HEK293 (cell line): ENCODE measurements around the gene RGS14.

Experiments
- CTCF ChIA-PET: fragments of 350-600 bp; formaldehyde crosslinking; extraction: SDS; loops from one replicate; lab custom pipeline; 2021; ENCODE audit warnings: antibody characterized with exemption; lab: Yijun Ruan, JAX
- POLR2A ChIA-PET: fragments of 300-600 bp; formaldehyde crosslinking; extraction: SDS; loops from one replicate; lab custom pipeline; 2020; ENCODE audit warnings: antibody characterized with exemption, inconsistent platforms; lab: Yijun Ruan, JAX
- H3K27ac ChIP-seq: fragments of 200-500 bp; sonication (Bioruptor generic); 2 replicates; pipeline ENCODE4 v1.5.1; 2014; ENCODE audit warnings: low read depth, low read length, control low read depth, inconsistent platforms; ENCODE audit errors: extremely low read depth
- H3K36me3 ChIP-seq, 2 experiments: fragments of 200-500 bp in 1 of 2; sonication (Bioruptor generic) in 1 of 2; 1 replicate in 1 of 2; 2 replicates in 1 of 2; pipeline ENCODE4 v1.5.1; 2014 to 2017; ENCODE audit warnings: inconsistent platforms in 2 of 2, low read length in 2 of 2; ENCODE audit not compliant: control insufficient read depth in 2 of 2, insufficient read depth in 1 of 2
- H3K4me1 ChIP-seq: fragments of 200-500 bp; sonication (Bioruptor generic); 2 replicates; pipeline ENCODE4 v1.5.1; 2014; ENCODE audit warnings: mild to moderate bottlenecking, low read length, inconsistent platforms; ENCODE audit not compliant: control insufficient read depth, insufficient read depth
- H3K4me3 ChIP-seq: 2 replicates; pipeline ENCODE4 v1.5.1; 2011; ENCODE audit warnings: low read depth, mild to moderate bottlenecking, control low read depth, low read length, moderate library complexity
- H3K9me3 ChIP-seq: fragments of 200-500 bp; sonication (Bioruptor generic); 2 replicates; pipeline ENCODE4 v1.5.1; 2014; ENCODE audit warnings: low read depth, low read length, inconsistent platforms; ENCODE audit not compliant: control insufficient read depth, insufficient read depth
- BCL11A ChIP-seq: fragments of 450-650 bp; formaldehyde crosslinking; IDR thresholded peaks from 2 replicates; pipeline ENCODE4 v1.5.1; 2016; ENCODE audit warnings: low read depth, missing biosample characterization, missing genetic modification characterization
- BCL11B ChIP-seq: fragments of 450-650 bp; formaldehyde crosslinking; IDR thresholded peaks from 2 replicates; pipeline ENCODE4 v1.5.1; 2016; ENCODE audit warnings: low read depth, missing biosample characterization, missing genetic modification characterization
- GFI1B ChIP-seq: fragments of 450-650 bp; formaldehyde crosslinking; IDR thresholded peaks from 2 replicates; pipeline ENCODE4 v1.5.1; 2016; ENCODE audit warnings: missing biosample characterization, missing genetic modification characterization
- PRDM1 ChIP-seq: fragments of 450-650 bp; formaldehyde crosslinking; IDR thresholded peaks from 2 replicates; pipeline ENCODE4; 2016; ENCODE audit warnings: missing biosample characterization, missing genetic modification characterization
- SALL2 ChIP-seq: fragments of 450-650 bp; formaldehyde crosslinking; IDR thresholded peaks from 2 replicates; pipeline ENCODE4 v1.5.0; 2017; ENCODE audit warnings: missing biosample characterization, mild to moderate bottlenecking, missing genetic modification characterization, borderline replicate concordance
- SP2 ChIP-seq: fragments of 450-650 bp; formaldehyde crosslinking; IDR thresholded peaks from 2 replicates; pipeline ENCODE4 v1.5.1; 2016; ENCODE audit warnings: missing biosample characterization, missing genetic modification characterization
- SP3 ChIP-seq: fragments of 450-650 bp; formaldehyde crosslinking; IDR thresholded peaks from 2 replicates; pipeline ENCODE4 v1.5.1; 2016; ENCODE audit warnings: missing biosample characterization, missing genetic modification characterization
- YY2 ChIP-seq: fragments of 450-650 bp; formaldehyde crosslinking; IDR thresholded peaks from 2 replicates; pipeline ENCODE4 v1.5.1; 2016; ENCODE audit warnings: missing biosample characterization, missing genetic modification characterization
- ZBTB48 ChIP-seq: fragments of 450-650 bp; formaldehyde crosslinking; IDR thresholded peaks from 2 replicates; pipeline ENCODE4 v1.5.1; 2016; ENCODE audit warnings: missing biosample characterization, missing genetic modification characterization
- ZNF114 ChIP-seq: fragments of 450-650 bp; formaldehyde crosslinking; IDR thresholded peaks from 2 replicates; pipeline ENCODE4 v1.5.0; 2017; ENCODE audit warnings: missing biosample characterization, missing genetic modification characterization
- ZNF140 ChIP-seq: fragments of 450-650 bp; formaldehyde crosslinking; IDR thresholded peaks from 2 replicates; pipeline ENCODE4 v1.5.1; 2016; ENCODE audit warnings: missing biosample characterization, missing genetic modification characterization
- ZNF214 ChIP-seq: fragments of 450-650 bp; formaldehyde crosslinking; IDR thresholded peaks from 2 replicates; pipeline ENCODE4 v1.5.1; 2017; ENCODE audit warnings: missing biosample characterization, mild to moderate bottlenecking, missing genetic modification characterization, borderline replicate concordance
- ZNF292 ChIP-seq: fragments of 450-650 bp; formaldehyde crosslinking; IDR thresholded peaks from 2 replicates; pipeline ENCODE4 v1.5.1; 2016; ENCODE audit warnings: low read depth, missing biosample characterization, missing genetic modification characterization, borderline replicate concordance
- ZNF302 ChIP-seq: fragments of 450-650 bp; formaldehyde crosslinking; IDR thresholded peaks from 2 replicates; pipeline ENCODE4 v1.5.1; 2016; ENCODE audit warnings: missing biosample characterization, missing genetic modification characterization, low read depth
- ZNF366 ChIP-seq: fragments of 450-650 bp; formaldehyde crosslinking; conservative IDR thresholded peaks from 2 replicates; pipeline ENCODE4 v1.5.1; 2016; ENCODE audit warnings: missing biosample characterization, missing genetic modification characterization
- ZNF416 ChIP-seq: fragments of 450-650 bp; formaldehyde crosslinking; IDR thresholded peaks from 2 replicates; pipeline ENCODE4 v1.5.1; 2016; ENCODE audit warnings: missing biosample characterization, missing genetic modification characterization
- ZNF501 ChIP-seq: fragments of 450-650 bp; formaldehyde crosslinking; IDR thresholded peaks from 2 replicates; pipeline ENCODE4 v1.5.1; 2016; ENCODE audit warnings: missing biosample characterization, missing genetic modification characterization
- ZNF510 ChIP-seq: fragments of 450-650 bp; formaldehyde crosslinking; IDR thresholded peaks from 2 replicates; pipeline ENCODE4 v1.5.1; 2018; ENCODE audit warnings: mild to moderate bottlenecking, missing genetic modification characterization, missing biosample characterization; ENCODE audit not compliant: insufficient replicate concordance
- ZNF529 ChIP-seq: fragments of 450-650 bp; formaldehyde crosslinking; IDR thresholded peaks from 2 replicates; pipeline ENCODE4 v1.5.1; 2017; ENCODE audit warnings: missing genetic modification characterization, missing biosample characterization; ENCODE audit not compliant: insufficient replicate concordance
- ZNF544 ChIP-seq: fragments of 450-650 bp; formaldehyde crosslinking; IDR thresholded peaks from 2 replicates; pipeline ENCODE4 v1.5.0; 2017; ENCODE audit warnings: missing biosample characterization, missing genetic modification characterization
- ZNF585B ChIP-seq: fragments of 450-650 bp; formaldehyde crosslinking; IDR thresholded peaks from 2 replicates; pipeline ENCODE4 v1.5.1; 2016; ENCODE audit warnings: missing biosample characterization, missing genetic modification characterization
- ZNF600 ChIP-seq: fragments of 450-650 bp; formaldehyde crosslinking; IDR thresholded peaks from 2 replicates; pipeline ENCODE4 v1.5.1; 2016; ENCODE audit warnings: missing biosample characterization, missing genetic modification characterization
- ZNF658 ChIP-seq: fragments of 450-650 bp; formaldehyde crosslinking; IDR thresholded peaks from 2 replicates; pipeline ENCODE4; 2016; ENCODE audit warnings: missing biosample characterization, missing genetic modification characterization
- ZSCAN23 ChIP-seq: fragments of 450-650 bp; formaldehyde crosslinking; IDR thresholded peaks from 2 replicates; pipeline ENCODE4 v1.5.1; 2016; ENCODE audit warnings: missing biosample characterization, missing genetic modification characterization
- TF ChIP-seq, protein P1 (sequence below): fragments of 450-650 bp; formaldehyde crosslinking; IDR thresholded peaks from 2 replicates; pipeline ENCODE4 v1.5.1; 2016; ENCODE audit warnings: missing biosample characterization, missing genetic modification characterization
- TF ChIP-seq, protein P2 (sequence below): fragments of 450-650 bp; formaldehyde crosslinking; IDR thresholded peaks from 2 replicates; pipeline ENCODE4; 2016; ENCODE audit warnings: missing biosample characterization, missing genetic modification characterization
- TF ChIP-seq, protein P3 (sequence below): fragments of 450-650 bp; formaldehyde crosslinking; IDR thresholded peaks from 2 replicates; pipeline ENCODE4 v1.5.1; 2016; ENCODE audit warnings: missing biosample characterization, missing genetic modification characterization

RGS14 gene

DNA sequence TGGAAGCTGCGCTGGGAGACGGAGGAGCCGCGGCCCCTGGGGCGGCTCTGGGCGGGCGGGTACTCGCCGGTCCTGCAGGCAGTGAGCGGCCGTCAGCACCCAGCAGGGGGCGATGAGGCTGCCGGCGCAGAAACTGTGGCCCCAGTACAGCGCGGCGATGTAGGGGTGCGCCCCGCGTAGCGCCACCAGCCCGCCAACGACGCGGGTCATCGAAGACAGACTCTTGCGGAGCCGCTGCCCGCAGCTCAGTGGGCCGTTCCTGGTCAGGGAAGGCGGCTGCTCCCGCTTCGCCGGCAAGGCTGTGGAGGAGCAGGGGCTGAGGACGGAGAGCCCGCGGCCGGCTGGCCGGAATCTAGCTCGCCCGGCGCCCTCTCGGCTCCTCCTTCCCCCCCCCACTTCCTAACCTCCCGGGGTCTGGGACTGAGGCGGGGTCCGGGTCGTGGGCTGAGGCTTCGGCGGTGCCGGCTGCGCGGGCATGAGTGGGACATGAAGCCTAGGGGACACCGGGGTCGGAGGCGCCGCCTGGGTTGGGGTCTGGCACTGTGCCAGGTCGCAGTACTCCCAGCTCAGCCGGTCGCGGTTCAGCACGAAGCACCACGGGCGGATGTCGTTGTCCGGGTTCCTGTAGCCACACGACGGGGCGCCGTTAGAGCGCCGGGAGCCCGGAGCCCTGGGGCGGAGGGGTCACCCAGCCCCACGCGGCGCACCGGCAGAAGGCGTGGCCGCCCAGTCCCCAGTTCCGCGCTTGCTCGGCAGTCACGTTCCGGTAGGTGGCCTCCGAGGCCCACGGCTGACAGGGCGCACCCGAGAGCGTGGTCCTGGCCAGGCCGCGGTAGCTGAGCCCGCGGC lies 46.3 kb downstream of the RGS14 start (continued):
- no peak for TF ChIP-seq ZNF366 (tag by site-specific recombination)
- peak; percentile 66; the same call in 1 of the 2 replicates for TF ChIP-seq ZNF501 (tag by site-specific recombination)
- no peak for TF ChIP-seq ZNF292
- no peak for TF ChIP-seq ZSCAN23 (tag by site-specific recombination)
- TF ChIP-seq ZNF585B = no peak
- TF ChIP-seq ZNF302 (tag by site-specific recombination) = no peak
- peak; percentile 83 for TF ChIP-seq BCL11B
- no peak for TF ChIP-seq ZNF416

DNA sequence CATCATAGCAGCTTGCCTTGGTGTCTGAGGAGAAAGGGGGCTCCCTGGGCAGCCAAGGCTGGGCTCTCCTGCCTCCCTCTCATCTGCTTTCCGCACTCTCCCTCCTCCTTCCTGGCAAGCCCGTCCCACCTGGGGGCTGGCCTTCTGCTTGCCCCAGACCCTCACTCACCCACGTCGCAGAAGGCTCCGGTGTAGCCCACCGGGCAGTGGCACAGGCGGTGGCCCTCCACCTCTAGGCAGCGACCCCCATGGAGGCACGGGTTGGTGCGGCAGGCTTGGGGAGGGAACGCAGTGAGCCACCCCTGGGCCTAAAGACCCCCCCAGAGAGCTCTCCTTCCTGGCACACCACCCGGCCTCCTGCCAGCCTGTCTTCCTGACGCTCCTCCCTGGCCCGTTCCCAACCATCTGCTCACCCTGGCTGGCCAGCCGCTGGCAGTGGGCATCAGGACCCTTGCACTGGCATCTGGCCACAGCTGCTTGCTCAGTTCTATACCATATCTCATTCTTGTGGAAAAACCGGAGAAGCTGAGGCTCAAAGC lies 47.0 kb downstream of the RGS14 start:
- CTCF ChIA-PET = interaction anchor here (0.6 to 6.6 kb wide), 24 partner anchors 10 to 658 kb away, joined by 3 to 97 read pairs (median 8); partner anchors contain the start of genes GRK6, LMAN2 and SLC34A1
- TF ChIP-seq SP2 (peak; percentile 59; the same call in 1 of the 2 replicates), YY2 (tag by site-specific recombination) (0 out of 2 replicates have a peak, but pooled peaks have one; percentile 50), ZNF529 (tag by site-specific recombination) (no peak), PRDM1 (tag by site-specific recombination) (peak; percentile 3; the same call in 1 of the 2 replicates), SALL2 (tag by site-specific recombination) (no peak), ZNF600 (tag by site-specific recombination) (no peak), ZNF214 (no peak), SP3 (0 out of 2 replicates have a peak, but pooled peaks have one; percentile 38), ZNF658 (tag by site-specific recombination) (no peak), ZBTB48 (tag by site-specific recombination) (no peak)
- TF ChIP-seq, protein P1, sequence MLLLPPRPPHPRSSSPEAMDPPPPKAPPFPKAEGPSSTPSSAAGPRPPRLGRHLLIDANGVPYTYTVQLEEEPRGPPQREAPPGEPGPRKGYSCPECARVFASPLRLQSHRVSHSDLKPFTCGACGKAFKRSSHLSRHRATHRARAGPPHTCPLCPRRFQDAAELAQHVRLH (tag by site-specific recombination) = 0 out of 2 replicates have a peak, but pooled peaks have one; percentile 3
- TF ChIP-seq, protein P2, sequence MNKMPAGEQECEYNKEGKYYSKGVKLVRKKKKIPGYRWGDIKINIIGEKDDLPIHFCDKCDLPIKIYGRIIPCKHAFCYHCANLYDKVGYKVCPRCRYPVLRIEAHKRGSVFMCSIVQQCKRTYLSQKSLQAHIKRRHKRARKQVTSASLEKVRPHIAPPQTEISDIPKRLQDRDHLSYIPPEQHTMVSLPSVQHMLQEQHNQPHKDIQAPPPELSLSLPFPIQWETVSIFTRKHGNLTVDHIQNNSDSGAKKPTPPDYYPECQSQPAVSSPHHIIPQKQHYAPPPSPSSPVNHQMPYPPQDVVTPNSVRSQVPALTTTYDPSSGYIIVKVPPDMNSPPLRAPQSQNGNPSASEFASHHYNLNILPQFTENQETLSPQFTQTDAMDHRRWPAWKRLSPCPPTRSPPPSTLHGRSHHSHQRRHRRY (tag by site-specific recombination) = no peak
- TF ChIP-seq, all 188 proteins: peak for 5
- Histone ChIP-seq H3K4me3 (peak overlapping the region; percentile 50), H3K4me1 (no peaks in the 10 kb centered on the region), H3K9me3 (no peaks in the 10 kb centered on the region), H3K36me3 (no peaks in the 10 kb centered on the region), H3K27ac (peak overlapping the region; percentile 56; the same call in 1 of the 2 replicates)
- POLR2A ChIA-PET = interaction anchor here (1.0 to 3.8 kb wide), 10 partner anchors 10 to 53 kb away, joined by 3 to 45 read pairs (median 8); partner anchors contain the start of genes GRK6, LMAN2 and PRR7

DNA sequence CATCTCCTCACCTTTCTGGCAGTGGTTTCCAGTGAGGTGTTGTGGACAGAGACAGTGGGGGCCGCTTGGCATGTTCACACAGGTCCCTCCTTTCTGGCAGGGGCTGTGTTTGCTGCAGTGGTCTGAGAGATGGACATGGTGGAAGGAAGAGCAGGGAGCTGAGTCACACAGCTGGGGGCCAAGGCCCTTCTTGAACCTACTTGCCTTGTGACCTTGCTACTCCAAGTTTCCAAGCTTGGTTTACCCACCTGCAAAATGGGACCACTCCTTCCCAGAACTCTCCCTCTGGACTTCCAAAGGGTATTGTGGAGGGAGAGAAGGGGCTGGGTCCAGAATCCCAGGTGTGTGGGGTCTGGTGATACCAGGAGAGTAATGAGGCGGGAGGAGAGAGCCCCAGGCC lies 47.6 kb downstream of the RGS14 start:
- Histone ChIP-seq H3K36me3 (no peaks in the 10 kb centered on the region), H3K4me1 (no peaks in the 10 kb centered on the region), H3K9me3 (no peaks in the 10 kb centered on the region), H3K4me3 (no peak overlapping the region), H3K27ac (no peak overlapping the region)
- CTCF ChIA-PET = interaction anchor here (0.6 to 6.6 kb wide), 13 partner anchors 11 to 96 kb away, joined by 3 to 97 read pairs (median 24); partner anchors contain the start of gene GRK6
- POLR2A ChIA-PET = interaction anchor here (1.7 to 3.8 kb wide), 3 partner anchors 23 to 50 kb away, joined by 12 to 45 read pairs (median 13); partner anchors contain the start of genes GRK6 and PRR7
- TF ChIP-seq BCL11A (tag by site-specific recombination) (no peak), ZNF544 (tag by site-specific recombination) (no peak), ZNF140 (tag by site-specific recombination) (no peak), ZBTB48 (tag by site-specific recombination) (no peak), GFI1B (tag by site-specific recombination) (no peak), ZNF658 (tag by site-specific recombination) (no peak), ZNF114 (tag by site-specific recombination) (no peak), ZNF510 (no peak)
- TF ChIP-seq, protein P3, sequence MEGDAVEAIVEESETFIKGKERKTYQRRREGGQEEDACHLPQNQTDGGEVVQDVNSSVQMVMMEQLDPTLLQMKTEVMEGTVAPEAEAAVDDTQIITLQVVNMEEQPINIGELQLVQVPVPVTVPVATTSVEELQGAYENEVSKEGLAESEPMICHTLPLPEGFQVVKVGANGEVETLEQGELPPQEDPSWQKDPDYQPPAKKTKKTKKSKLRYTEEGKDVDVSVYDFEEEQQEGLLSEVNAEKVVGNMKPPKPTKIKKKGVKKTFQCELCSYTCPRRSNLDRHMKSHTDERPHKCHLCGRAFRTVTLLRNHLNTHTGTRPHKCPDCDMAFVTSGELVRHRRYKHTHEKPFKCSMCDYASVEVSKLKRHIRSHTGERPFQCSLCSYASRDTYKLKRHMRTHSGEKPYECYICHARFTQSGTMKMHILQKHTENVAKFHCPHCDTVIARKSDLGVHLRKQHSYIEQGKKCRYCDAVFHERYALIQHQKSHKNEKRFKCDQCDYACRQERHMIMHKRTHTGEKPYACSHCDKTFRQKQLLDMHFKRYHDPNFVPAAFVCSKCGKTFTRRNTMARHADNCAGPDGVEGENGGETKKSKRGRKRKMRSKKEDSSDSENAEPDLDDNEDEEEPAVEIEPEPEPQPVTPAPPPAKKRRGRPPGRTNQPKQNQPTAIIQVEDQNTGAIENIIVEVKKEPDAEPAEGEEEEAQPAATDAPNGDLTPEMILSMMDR (tag by site-specific recombination) = no peak
